Measurements from ENCODE around the gene TRMT11. TPM values are rescaled to one million over a fixed set of nuclear protein-coding genes. Genes with fewer than 3 reads are reported as not detected.
A peak's percentile ranks its signal among the peaks of the same experiment; 100 is the strongest.

Gene TRMT11
- total RNA-seq, 4 donors from 2014 or later, result 27.6 to 45.3 (median 36.4) TPM

DNA sequence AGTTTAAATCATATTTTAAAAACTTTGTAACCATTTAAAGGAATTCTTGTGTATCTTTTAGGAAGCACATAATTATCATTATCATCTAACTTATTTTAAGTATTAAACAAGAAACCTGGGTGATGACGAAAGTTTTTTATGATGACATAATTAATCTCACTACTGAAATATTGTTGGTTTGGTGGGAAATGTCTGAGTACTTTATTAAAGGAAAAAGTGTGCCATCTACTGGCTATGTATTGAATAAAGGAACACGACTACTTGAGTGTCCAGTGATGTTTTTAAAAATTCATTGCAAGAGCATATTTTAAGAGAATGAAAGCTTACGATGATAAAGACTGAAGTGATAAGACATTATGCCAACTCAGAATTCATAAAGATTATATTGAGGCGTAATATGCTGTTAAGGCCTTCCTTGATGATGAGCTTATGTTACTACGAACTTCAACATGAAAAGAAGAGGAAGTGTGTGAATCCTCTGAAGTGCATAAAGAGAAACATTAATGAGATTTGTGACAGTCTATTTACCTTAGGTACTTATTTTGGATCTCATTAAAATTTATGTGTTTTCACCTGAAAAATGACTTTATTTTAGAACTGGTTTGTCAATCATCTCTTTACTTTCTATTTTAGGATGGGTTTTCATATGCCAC is 12.0 kb upstream of the TRMT11 start:
- peak in 4 of 6 experiments; percentile 34 to 70 (median 66) for TF ChIP-seq CTCF (IDR thresholded peaks at IDR 0.05)
- no peak for TF ChIP-seq POLR2A (IDR thresholded peaks at IDR 0.05)
- intact Hi-C loops (cut with DNase I), result loop anchor here (10.0 kb wide), 1 partner anchor 670 kb away; the partner anchor contains the start of gene HDDC2
- no peak for DNase-seq
- WGBS, 2 donors, result 48 to 50% methylated on average over 5 of the region's 5 CpGs
- Histone ChIP-seq H3K36me3 (no peaks in the 10 kb centered on the region), H3K27me3 (no peaks in the 10 kb centered on the region), H3K27ac (no peak overlapping the region), H3K9me3 (no peaks in the 10 kb centered on the region), H3K4me1 (no peaks in the 10 kb centered on the region), H3K4me3 (replicated peaks in 1 of 3) (no peak overlapping the region)

- Histone ChIP-seq H3K27ac (no peak overlapping the region), H3K4me3 (replicated peaks in 1 of 3) (no peak overlapping the region), H3K4me1 (no peaks in the 10 kb centered on the region), H3K36me3 (no peaks in the 10 kb centered on the region), H3K27me3 (no peaks in the 10 kb centered on the region), H3K9me3 (no peaks in the 10 kb centered on the region)
- no peak for DNase-seq
- intact Hi-C loops (cut with DNase I), result loop anchor here (10.0 kb wide), 1 partner anchor 674 kb away; the partner anchor contains the start of gene HDDC2
- 90 to 95% methylated on average over 3 of the region's 3 CpGs for WGBS, 2 donors
- TF ChIP-seq POLR2A (IDR thresholded peaks at IDR 0.05) (no peak), CTCF (IDR thresholded peaks at IDR 0.05) (no peak)
Observed at GRCh38 chr6:125979101-125979500, 7.2 kb upstream of the TRMT11 start.

GRCh38 chr6:125981571-125982185 is 4.7 kb upstream of the TRMT11 start:
- no peak for TF ChIP-seq POLR2A (IDR thresholded peaks at IDR 0.05)
- no peak for TF ChIP-seq CTCF (IDR thresholded peaks at IDR 0.05)
- intact Hi-C loops (cut with DNase I), result no loop called here
- H3K9me3 ChIP-seq, result no peaks in the 10 kb centered on the region
- no peak overlapping the region for H3K4me3 ChIP-seq (replicated peaks in 1 of 3)
- no peak for DNase-seq
- H3K36me3 ChIP-seq, result no peaks in the 10 kb centered on the region
- no peaks in the 10 kb centered on the region for H3K27me3 ChIP-seq
- H3K4me1 ChIP-seq, result peaks cover 6 to 9% of the 10 kb centered on the region in 2 donors
- 90 to 95% methylated on average over 2 of the region's 2 CpGs for WGBS, 2 donors
- no peak overlapping the region for H3K27ac ChIP-seq

- WGBS, 2 donors, result 77 to 79% methylated on average over 4 of the region's 4 CpGs
- TF ChIP-seq POLR2A (IDR thresholded peaks at IDR 0.05), result no peak
- TF ChIP-seq CTCF (IDR thresholded peaks at IDR 0.05), result no peak
- no peak for DNase-seq
- H3K9me3 ChIP-seq, result no peaks in the 10 kb centered on the region
- H3K27ac ChIP-seq, result no peak overlapping the region
- no peak overlapping the region for H3K4me3 ChIP-seq (replicated peaks in 1 of 3)
- H3K4me1 ChIP-seq, result peaks cover 6 to 17% of the 10 kb centered on the region in 2 donors
- H3K36me3 ChIP-seq, result no peaks in the 10 kb centered on the region
- no peaks in the 10 kb centered on the region for H3K27me3 ChIP-seq
- intact Hi-C loops (cut with DNase I), result no loop called here
Observed at GRCh38 chr6:125983246-125983945, 2.9 kb upstream of the TRMT11 start.

- no peaks in the 10 kb centered on the region for H3K36me3 ChIP-seq
- TF ChIP-seq CTCF (IDR thresholded peaks at IDR 0.05) (no peak), POLR2A (IDR thresholded peaks at IDR 0.05) (no peak)
- no peak for DNase-seq
- H3K4me3 ChIP-seq (replicated peaks in 1 of 3), result no peak overlapping the region
- H3K27ac ChIP-seq, result no peak overlapping the region
- H3K4me1 ChIP-seq, result peaks cover 6 to 17% of the 10 kb centered on the region in 2 donors
- H3K27me3 ChIP-seq, result no peaks in the 10 kb centered on the region
- intact Hi-C loops (cut with DNase I), result no loop called here
- H3K9me3 ChIP-seq, result no peaks in the 10 kb centered on the region
- 75 to 76% methylated on average over 2 of the region's 2 CpGs for WGBS, 2 donors
Observed at GRCh38 chr6:125984311-125984710, 2.0 kb upstream of the TRMT11 start.

Data from thyroid gland (tissue), 4 donors.